Measurements from ENCODE around the gene CNMD.
"Not testable (repeated sequence)": the region's sequence is repeated elsewhere in the genome, so short reads cannot be mapped to it uniquely, and the experiment has no call there.

Gene CNMD

GRCh38 chr13:52743988-52744387, 4.4 kb upstream of the CNMD start:
- no peak for FAIRE-seq

- FAIRE-seq = no peak
Observed at GRCh38 chr13:52743569-52743968, 3.9 kb upstream of the CNMD start.

GRCh38 chr13:52738719-52739467, 727 bp downstream of the CNMD start:
- FAIRE-seq = no peak

- no peak for FAIRE-seq
Observed at GRCh38 chr13:52737965-52738364, 1.7 kb downstream of the CNMD start.

GRCh38 chr13:52737451-52737850, 2.2 kb downstream of the CNMD start:
- FAIRE-seq = no peak

- FAIRE-seq = no peak
Observed at GRCh38 chr13:52736891-52737290, 2.7 kb downstream of the CNMD start.

- no peak for FAIRE-seq
Observed at GRCh38 chr13:52734075-52734623, 5.5 kb downstream of the CNMD start.

- FAIRE-seq = no peak
Observed at GRCh38 chr13:52726258-52726657, 13.4 kb downstream of the CNMD start.

- no peak for FAIRE-seq
Observed at GRCh38 chr13:52725302-52725701, 14.3 kb downstream of the CNMD start.

GRCh38 chr13:52723181-52723580, 16.4 kb downstream of the CNMD start:
- no peak for FAIRE-seq

- not testable (repeated sequence) for FAIRE-seq
Observed at GRCh38 chr13:52721356-52721755, 18.3 kb downstream of the CNMD start.

- FAIRE-seq = not testable (repeated sequence)
Observed at GRCh38 chr13:52720904-52721303, 18.7 kb downstream of the CNMD start.

- FAIRE-seq = no peak
Observed at GRCh38 chr13:52713894-52714293, 25.7 kb downstream of the CNMD start.

- FAIRE-seq = no peak
Observed at GRCh38 chr13:52712385-52712784, 27.2 kb downstream of the CNMD start.

GRCh38 chr13:52711286-52711685, 28.3 kb downstream of the CNMD start:
- FAIRE-seq = no peak

GRCh38 chr13:52708266-52708665, 31.4 kb downstream of the CNMD start:
- FAIRE-seq = not testable (repeated sequence)

GRCh38 chr13:52707375-52707774, 32.2 kb downstream of the CNMD start:
- no peak for FAIRE-seq

GRCh38 chr13:52706081-52706480, 33.5 kb downstream of the CNMD start:
- FAIRE-seq = no peak

- FAIRE-seq = no peak
Observed at GRCh38 chr13:52703482-52703881, 36.1 kb downstream of the CNMD start.

GRCh38 chr13:52701728-52702465, 37.7 kb downstream of the CNMD start:
- no peak for FAIRE-seq

- no peak for FAIRE-seq
Observed at GRCh38 chr13:52696566-52696965, 43.1 kb downstream of the CNMD start.

GRCh38 chr13:52695856-52696255, 43.8 kb downstream of the CNMD start:
- FAIRE-seq = no peak

- FAIRE-seq = no peak
Observed at GRCh38 chr13:52686376-52686775, 53.2 kb downstream of the CNMD start.

- FAIRE-seq = not testable (repeated sequence)
Observed at GRCh38 chr13:52685806-52686205, 53.8 kb downstream of the CNMD start.
